GM23338 (cell line): Measurements from ENCODE around the gene MSL3B.

Experiments used
- CREB1 ChIP-seq: fragments of 250-450 bp; sonication (Bioruptor Pico); IDR thresholded peaks from 2 replicates; pipeline ENCODE4 v1.5.0; 2020; ENCODE audit warnings: low read depth, mild to moderate bottlenecking, moderate library complexity
- EZH2 ChIP-seq: fragments of 200-600 bp; sonication (generic); IDR thresholded peaks from one replicate; pipeline ENCODE4 v1.8.0; 2017; ENCODE audit warnings: antibody characterized with exemption, mild to moderate bottlenecking, low read depth; ENCODE audit not compliant: unreplicated experiment
- JUNB ChIP-seq: IDR thresholded peaks from one replicate; pipeline ENCODE4 v1.6.1; 2016; ENCODE audit warnings: antibody characterized with exemption; ENCODE audit not compliant: unreplicated experiment
- NANOG ChIP-seq: IDR thresholded peaks from 2 replicates; pipeline ENCODE4 v1.6.1; 2016; ENCODE audit warnings: antibody characterized with exemption, borderline replicate concordance
- POLR2AphosphoS5 ChIP-seq: IDR thresholded peaks from 2 replicates; pipeline ENCODE4 v1.6.1; 2016; ENCODE audit warnings: antibody characterized with exemption, low read depth
- STAT1 ChIP-seq: IDR thresholded peaks from one replicate; pipeline ENCODE4 v1.6.1; 2016; ENCODE audit warnings: antibody characterized with exemption; ENCODE audit not compliant: unreplicated experiment
- ZNF114 ChIP-seq: fragments of 250-450 bp; sonication (Bioruptor Pico); IDR thresholded peaks from 2 replicates; pipeline ENCODE4 v1.5.0; 2020; ENCODE audit warnings: mild to moderate bottlenecking, moderate library complexity
- TF ChIP-seq, protein P1 (sequence below), 2 experiments: fragments of 200-600 bp in 1 of 2; sonication (generic) in 1 of 2; conservative IDR thresholded peaks; 2 replicates each; pipeline versions ENCODE4 v1.5.1 to v1.6.1; 2016 to 2017; ENCODE audit warnings: antibody characterized with exemption in 2 of 2, low read depth in 2 of 2, mild to moderate bottlenecking in 2 of 2, moderate library complexity in 1 of 2
- TF ChIP-seq, protein P2 (sequence below): IDR thresholded peaks from one replicate; pipeline ENCODE4 v1.6.1; 2018; ENCODE audit warnings: antibody characterized with exemption; ENCODE audit not compliant: unreplicated experiment
- TF ChIP-seq, protein P3 (sequence below): fragments of 250-450 bp; sonication (Bioruptor Pico); IDR thresholded peaks from 2 replicates; pipeline ENCODE4 v1.5.0; 2020; ENCODE audit warnings: mild to moderate bottlenecking, moderate library complexity

DNA sequence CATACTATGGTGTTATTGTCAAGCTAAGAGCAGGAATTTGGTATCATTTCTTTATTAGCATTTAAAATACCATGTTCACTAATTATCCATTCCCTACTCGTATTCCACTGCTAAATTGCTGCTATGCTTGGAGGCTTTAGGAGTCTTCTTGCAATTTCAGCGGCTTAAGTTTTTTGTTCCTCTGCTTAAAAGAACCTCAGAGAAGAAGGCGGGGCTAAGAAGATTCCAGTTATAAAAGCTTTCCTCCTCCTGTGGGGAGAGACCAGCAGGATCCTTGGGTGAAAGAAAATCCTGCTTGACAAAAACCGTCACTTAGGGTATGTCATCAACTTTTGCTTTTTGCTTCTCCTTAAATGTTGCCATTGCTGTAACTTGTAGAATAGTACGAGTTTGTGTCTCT lies 48.9 kb upstream of the MSL3B start, which contains the start of gene TRPM8:
- TF ChIP-seq, protein P1, sequence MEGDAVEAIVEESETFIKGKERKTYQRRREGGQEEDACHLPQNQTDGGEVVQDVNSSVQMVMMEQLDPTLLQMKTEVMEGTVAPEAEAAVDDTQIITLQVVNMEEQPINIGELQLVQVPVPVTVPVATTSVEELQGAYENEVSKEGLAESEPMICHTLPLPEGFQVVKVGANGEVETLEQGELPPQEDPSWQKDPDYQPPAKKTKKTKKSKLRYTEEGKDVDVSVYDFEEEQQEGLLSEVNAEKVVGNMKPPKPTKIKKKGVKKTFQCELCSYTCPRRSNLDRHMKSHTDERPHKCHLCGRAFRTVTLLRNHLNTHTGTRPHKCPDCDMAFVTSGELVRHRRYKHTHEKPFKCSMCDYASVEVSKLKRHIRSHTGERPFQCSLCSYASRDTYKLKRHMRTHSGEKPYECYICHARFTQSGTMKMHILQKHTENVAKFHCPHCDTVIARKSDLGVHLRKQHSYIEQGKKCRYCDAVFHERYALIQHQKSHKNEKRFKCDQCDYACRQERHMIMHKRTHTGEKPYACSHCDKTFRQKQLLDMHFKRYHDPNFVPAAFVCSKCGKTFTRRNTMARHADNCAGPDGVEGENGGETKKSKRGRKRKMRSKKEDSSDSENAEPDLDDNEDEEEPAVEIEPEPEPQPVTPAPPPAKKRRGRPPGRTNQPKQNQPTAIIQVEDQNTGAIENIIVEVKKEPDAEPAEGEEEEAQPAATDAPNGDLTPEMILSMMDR (conservative IDR thresholded peaks at IDR 0.05; ENCODE audit: low read depth in 2 of 2): no peak
- TF ChIP-seq EZH2 (no peak), NANOG (no peak), POLR2AphosphoS5 (no peak), STAT1 (no peak), ZNF114 (no peak), CREB1 (CRISPR knock-in tag) (no peak), JUNB (no peak)
- TF ChIP-seq, protein P2, sequence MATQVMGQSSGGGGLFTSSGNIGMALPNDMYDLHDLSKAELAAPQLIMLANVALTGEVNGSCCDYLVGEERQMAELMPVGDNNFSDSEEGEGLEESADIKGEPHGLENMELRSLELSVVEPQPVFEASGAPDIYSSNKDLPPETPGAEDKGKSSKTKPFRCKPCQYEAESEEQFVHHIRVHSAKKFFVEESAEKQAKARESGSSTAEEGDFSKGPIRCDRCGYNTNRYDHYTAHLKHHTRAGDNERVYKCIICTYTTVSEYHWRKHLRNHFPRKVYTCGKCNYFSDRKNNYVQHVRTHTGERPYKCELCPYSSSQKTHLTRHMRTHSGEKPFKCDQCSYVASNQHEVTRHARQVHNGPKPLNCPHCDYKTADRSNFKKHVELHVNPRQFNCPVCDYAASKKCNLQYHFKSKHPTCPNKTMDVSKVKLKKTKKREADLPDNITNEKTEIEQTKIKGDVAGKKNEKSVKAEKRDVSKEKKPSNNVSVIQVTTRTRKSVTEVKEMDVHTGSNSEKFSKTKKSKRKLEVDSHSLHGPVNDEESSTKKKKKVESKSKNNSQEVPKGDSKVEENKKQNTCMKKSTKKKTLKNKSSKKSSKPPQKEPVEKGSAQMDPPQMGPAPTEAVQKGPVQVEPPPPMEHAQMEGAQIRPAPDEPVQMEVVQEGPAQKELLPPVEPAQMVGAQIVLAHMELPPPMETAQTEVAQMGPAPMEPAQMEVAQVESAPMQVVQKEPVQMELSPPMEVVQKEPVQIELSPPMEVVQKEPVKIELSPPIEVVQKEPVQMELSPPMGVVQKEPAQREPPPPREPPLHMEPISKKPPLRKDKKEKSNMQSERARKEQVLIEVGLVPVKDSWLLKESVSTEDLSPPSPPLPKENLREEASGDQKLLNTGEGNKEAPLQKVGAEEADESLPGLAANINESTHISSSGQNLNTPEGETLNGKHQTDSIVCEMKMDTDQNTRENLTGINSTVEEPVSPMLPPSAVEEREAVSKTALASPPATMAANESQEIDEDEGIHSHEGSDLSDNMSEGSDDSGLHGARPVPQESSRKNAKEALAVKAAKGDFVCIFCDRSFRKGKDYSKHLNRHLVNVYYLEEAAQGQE: no peak
- TF ChIP-seq, protein P3, sequence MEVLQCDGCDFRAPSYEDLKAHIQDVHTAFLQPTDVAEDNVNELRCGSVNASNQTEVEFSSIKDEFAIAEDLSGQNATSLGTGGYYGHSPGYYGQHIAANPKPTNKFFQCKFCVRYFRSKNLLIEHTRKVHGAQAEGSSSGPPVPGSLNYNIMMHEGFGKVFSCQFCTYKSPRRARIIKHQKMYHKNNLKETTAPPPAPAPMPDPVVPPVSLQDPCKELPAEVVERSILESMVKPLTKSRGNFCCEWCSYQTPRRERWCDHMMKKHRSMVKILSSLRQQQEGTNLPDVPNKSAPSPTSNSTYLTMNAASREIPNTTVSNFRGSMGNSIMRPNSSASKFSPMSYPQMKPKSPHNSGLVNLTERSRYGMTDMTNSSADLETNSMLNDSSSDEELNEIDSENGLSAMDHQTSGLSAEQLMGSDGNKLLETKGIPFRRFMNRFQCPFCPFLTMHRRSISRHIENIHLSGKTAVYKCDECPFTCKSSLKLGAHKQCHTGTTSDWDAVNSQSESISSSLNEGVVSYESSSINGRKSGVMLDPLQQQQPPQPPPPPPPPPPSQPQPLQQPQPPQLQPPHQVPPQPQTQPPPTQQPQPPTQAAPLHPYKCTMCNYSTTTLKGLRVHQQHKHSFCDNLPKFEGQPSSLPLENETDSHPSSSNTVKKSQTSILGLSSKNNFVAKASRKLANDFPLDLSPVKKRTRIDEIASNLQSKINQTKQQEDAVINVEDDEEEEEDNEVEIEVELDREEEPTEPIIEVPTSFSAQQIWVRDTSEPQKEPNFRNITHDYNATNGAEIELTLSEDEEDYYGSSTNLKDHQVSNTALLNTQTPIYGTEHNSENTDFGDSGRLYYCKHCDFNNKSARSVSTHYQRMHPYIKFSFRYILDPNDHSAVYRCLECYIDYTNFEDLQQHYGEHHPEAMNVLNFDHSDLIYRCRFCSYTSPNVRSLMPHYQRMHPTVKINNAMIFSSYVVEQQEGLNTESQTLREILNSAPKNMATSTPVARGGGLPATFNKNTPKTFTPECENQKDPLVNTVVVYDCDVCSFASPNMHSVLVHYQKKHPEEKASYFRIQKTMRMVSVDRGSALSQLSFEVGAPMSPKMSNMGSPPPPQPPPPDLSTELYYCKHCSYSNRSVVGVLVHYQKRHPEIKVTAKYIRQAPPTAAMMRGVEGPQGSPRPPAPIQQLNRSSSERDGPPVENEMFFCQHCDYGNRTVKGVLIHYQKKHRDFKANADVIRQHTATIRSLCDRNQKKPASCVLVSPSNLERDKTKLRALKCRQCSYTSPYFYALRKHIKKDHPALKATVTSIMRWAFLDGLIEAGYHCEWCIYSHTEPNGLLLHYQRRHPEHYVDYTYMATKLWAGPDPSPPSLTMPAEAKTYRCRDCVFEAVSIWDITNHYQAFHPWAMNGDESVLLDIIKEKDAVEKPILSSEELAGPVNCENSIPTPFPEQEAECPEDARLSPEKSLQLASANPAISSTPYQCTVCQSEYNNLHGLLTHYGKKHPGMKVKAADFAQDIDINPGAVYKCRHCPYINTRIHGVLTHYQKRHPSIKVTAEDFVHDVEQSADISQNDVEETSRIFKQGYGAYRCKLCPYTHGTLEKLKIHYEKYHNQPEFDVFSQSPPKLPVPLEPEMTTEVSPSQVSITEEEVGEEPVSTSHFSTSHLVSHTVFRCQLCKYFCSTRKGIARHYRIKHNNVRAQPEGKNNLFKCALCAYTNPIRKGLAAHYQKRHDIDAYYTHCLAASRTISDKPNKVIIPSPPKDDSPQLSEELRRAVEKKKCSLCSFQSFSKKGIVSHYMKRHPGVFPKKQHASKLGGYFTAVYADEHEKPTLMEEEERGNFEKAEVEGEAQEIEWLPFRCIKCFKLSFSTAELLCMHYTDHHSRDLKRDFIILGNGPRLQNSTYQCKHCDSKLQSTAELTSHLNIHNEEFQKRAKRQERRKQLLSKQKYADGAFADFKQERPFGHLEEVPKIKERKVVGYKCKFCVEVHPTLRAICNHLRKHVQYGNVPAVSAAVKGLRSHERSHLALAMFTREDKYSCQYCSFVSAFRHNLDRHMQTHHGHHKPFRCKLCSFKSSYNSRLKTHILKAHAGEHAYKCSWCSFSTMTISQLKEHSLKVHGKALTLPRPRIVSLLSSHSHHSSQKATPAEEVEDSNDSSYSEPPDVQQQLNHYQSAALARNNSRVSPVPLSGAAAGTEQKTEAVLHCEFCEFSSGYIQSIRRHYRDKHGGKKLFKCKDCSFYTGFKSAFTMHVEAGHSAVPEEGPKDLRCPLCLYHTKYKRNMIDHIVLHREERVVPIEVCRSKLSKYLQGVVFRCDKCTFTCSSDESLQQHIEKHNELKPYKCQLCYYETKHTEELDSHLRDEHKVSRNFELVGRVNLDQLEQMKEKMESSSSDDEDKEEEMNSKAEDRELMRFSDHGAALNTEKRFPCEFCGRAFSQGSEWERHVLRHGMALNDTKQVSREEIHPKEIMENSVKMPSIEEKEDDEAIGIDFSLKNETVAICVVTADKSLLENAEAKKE (CRISPR knock-in tag): no peak
